ENCODE results near the gene ATRX.

DNA sequence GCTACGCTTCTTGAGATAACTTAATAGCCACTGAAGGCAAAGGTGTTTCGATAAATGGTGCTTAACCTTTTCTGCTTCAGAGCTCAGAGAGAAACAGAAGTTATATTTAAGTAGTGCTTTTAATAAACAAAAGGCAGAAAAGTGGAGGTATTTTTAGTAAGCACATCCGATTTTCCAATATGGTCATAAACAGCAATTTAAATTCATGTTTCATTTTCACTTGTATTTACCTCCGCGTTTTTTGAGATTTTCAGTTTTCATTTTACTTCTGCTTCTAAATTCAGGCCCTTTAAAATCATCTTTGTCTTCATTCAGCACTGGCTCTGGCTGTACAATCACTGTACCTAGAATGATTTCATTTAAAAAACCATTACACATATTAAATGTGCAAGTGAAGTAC, 92.4 kb downstream of the ATRX start:
- no peak for TF ChIP-seq EZH2 (IDR thresholded peaks at IDR 0.05; ENCODE audit: borderline replicate concordance, low read depth, low read length, severe bottlenecking)
- TF ChIP-seq POLR2AphosphoS5 (IDR thresholded peaks at IDR 0.05; ENCODE audit: insufficient read depth, low read depth, low read length): no peak
